Fibroblast of the conjunctiva (primary cell): ENCODE results near the gene GATA2.

Experiments
- DNase-seq: peaks from one replicate; pipeline ENCODE4 v3.0.0-alpha.2; 2010; ENCODE audit warnings: low read depth

Gene GATA2

GRCh38 chr3:128455786-128456748 is 36.9 kb downstream of the GATA2 start:
- no peak for DNase-seq

- DNase-seq, result no peak
These were observed 37.9 kb downstream of the GATA2 start for GRCh38 chr3:128455116-128455515.

- DNase-seq, result no peak
These were observed 38.7 kb downstream of the GATA2 start for GRCh38 chr3:128454310-128454618.

- no peak for DNase-seq
These were observed 39.3 kb downstream of the GATA2 start for GRCh38 chr3:128453501-128454309.

- no peak for DNase-seq
These were observed 40.2 kb downstream of the GATA2 start for GRCh38 chr3:128452678-128453275.

- no peak for DNase-seq
These were observed 40.9 kb downstream of the GATA2 start for GRCh38 chr3:128452120-128452519.

GRCh38 chr3:128449111-128449638 is 43.8 kb downstream of the GATA2 start:
- no peak for DNase-seq

DNA sequence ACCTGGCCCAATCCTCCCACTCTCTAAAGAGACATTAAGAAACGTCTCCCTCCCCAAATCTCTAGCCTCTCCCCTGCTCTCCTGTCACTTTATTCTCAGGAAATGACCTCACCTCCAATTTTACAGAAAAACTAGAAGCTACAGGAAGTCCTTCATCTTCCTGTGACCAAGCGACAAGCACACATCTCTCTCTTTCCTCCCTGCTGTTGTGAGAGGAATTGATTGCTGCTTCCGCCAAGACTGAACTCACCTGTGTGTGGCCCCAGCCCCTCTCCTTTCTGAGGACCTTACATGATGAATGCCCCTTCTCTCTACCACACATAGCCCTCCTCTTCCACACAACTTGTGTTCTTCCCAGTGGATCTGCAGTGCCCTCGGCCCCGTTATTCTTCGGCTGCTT is 44.5 kb downstream of the GATA2 start:
- DNase-seq, result no peak

- no peak for DNase-seq
These were observed 45.4 kb downstream of the GATA2 start for GRCh38 chr3:128447561-128448013.

- no peak for DNase-seq
These were observed 46.2 kb downstream of the GATA2 start for GRCh38 chr3:128446821-128447220.

- no peak for DNase-seq
These were observed 47.6 kb downstream of the GATA2 start for GRCh38 chr3:128445357-128445756.

- DNase-seq, result no peak
These were observed 49.2 kb downstream of the GATA2 start for GRCh38 chr3:128443771-128444170.

DNA sequence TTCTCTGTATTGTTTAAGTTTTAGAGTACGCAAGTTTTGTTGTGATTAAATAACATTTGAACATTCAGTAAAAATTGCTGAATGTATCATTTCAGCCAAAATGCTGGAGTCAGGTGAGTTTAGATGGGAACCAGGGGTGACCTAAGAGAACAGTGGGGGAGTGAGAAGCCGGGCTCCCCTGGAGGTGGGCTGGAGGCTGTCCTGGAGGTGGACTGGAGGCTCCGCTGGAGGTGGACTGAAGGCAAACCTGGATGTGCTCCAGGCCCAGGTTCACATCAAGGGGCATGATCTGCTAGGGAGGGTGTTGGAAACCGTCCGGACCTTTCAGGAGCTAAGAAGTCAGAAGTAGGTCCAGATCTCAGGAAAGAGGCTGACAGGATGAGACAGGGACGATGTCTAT is 50.1 kb downstream of the GATA2 start:
- DNase-seq, result no peak

DNA sequence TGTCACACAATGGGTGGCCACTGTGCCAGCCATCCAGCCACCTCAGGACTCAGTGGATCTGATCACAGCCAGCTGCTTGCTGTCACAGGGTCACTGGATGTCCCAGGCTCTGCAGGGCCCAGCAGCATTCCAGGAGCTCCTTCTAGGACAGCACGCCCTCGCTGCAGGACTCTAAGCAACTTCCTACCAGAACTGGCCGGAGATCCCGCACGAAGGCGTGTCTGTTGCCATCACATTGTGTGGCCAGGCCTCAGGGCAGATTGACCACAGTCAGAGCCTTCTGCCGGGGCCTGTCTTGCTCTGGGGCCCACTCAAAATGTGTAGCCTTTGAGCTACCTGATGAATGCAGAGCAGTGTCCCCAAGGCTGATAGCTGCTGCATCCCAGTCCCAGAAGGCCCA is 50.9 kb downstream of the GATA2 start:
- no peak for DNase-seq

DNA sequence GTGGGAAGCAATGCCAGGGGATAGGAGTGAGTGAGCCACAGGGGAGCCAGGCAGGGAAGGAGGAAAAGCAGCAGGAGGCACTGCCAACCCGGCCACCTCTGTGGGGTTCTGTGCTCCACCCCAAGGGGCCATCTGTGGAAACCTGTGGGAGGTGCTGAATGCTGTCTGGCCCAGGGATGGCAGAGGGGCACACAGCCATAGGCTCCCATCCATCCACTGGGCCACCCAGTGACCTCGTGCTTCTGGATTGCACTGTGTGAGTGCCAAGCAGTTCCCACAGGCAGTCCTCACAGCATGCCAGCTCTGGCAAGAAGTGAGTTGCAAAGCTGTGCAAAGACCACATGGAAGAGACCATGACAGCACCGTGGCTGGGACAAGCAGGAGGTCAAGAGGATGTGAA is 53.8 kb downstream of the GATA2 start:
- DNase-seq, result no peak

GRCh38 chr3:128438488-128439072 is 54.4 kb downstream of the GATA2 start:
- no peak for DNase-seq

GRCh38 chr3:128436214-128436613 is 56.8 kb downstream of the GATA2 start:
- no peak for DNase-seq

GRCh38 chr3:128435561-128435960 is 57.4 kb downstream of the GATA2 start:
- DNase-seq, result no peak

DNA sequence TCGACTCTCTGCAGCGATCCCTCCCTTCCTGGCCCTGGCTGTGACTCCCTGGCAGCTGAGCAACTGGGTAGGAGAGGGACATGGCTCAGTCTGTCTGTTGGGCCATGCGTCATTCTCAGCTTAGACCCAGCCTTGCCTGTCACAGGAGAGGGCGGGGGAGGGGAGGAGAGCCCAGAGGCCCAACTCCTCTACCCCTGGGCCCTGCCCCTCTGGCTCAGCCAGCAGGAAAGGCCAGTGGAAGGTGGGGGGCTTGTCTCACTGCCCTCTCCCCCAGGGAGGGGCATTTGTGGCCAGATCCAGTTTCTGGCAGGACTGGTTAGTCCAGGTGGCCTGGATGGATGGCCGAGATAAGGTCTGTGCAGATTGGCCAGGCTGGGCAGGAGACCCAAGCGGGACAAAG is 57.9 kb downstream of the GATA2 start:
- DNase-seq, result no peak

DNA sequence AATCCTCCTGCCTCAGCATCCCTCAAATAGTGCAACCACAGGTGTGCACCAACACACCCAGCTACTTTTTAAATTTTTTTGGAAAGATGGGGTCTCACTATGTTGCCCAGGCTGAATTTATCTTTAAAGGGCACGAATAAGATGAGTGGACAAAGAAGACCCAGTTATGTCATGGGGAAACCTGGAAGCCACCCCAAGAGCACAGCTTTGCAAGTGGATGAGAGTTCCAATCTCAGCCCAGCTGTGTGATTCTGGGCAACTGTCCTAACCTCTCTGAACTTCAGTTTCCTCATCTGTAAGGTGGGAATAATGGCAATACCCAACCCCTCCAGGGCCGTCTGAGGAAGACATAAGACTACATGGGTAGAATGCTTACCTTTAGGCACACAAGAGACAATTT is 58.5 kb downstream of the GATA2 start:
- DNase-seq, result no peak

- no peak for DNase-seq
These were observed 59.2 kb downstream of the GATA2 start for GRCh38 chr3:128433837-128434165.
